Activated T-cell treated with anti-CD3 and anti-CD28 coated beads for 48 hours (primary cell): ENCODE results near the gene TBC1D23.

Experiments used
- DNase-seq: peaks from one replicate; pipeline ENCODE4 v3.0.0-alpha.2; 2020; ENCODE audit warnings: low read depth

Gene TBC1D23

GRCh38 chr3:100352296-100353231, 91.8 kb downstream of the TBC1D23 start:
- DNase-seq: no peak

- DNase-seq: no peak
Observed at GRCh38 chr3:100354850-100355249, 94.1 kb downstream of the TBC1D23 start.

GRCh38 chr3:100358413-100358812, 97.6 kb downstream of the TBC1D23 start:
- no peak for DNase-seq

- no peak for DNase-seq
Observed at GRCh38 chr3:100359035-100359434, 98.2 kb downstream of the TBC1D23 start.

- no peak for DNase-seq
Observed at GRCh38 chr3:100360757-100361496, 100.1 kb downstream of the TBC1D23 start.

GRCh38 chr3:100361897-100362296, 101.1 kb downstream of the TBC1D23 start:
- no peak for DNase-seq

- DNase-seq: no peak
Observed at GRCh38 chr3:100364421-100364820, 103.6 kb downstream of the TBC1D23 start.

- DNase-seq: no peak
Observed at GRCh38 chr3:100366424-100366823, 105.6 kb downstream of the TBC1D23 start.

GRCh38 chr3:100368441-100368840, 107.6 kb downstream of the TBC1D23 start:
- no peak for DNase-seq

GRCh38 chr3:100370756-100371155, 110.0 kb downstream of the TBC1D23 start:
- no peak for DNase-seq

- no peak for DNase-seq
Observed at GRCh38 chr3:100374521-100374920, 113.7 kb downstream of the TBC1D23 start.
